KMS-11 (cell line): ENCODE data around the gene ZSCAN30.

Experiments
- H2AFZ ChIP-seq: fragments of 200-600 bp; sonication (generic); 2 replicates; pipeline ENCODE4 v1.6.1; 2016; ENCODE audit warnings: antibody characterized with exemption, mixed run types, low read depth
- H3K27ac ChIP-seq: fragments of 200-600 bp; sonication (generic); 2 replicates; pipeline ENCODE4 v1.6.1; 2016; ENCODE audit warnings: mild to moderate bottlenecking, mixed run types
- H3K27me3 ChIP-seq: fragments of 200-600 bp; sonication (generic); 2 replicates; pipeline ENCODE4 v1.6.1; 2017; ENCODE audit warnings: mild to moderate bottlenecking, low read depth, mixed run types, moderate library complexity; ENCODE audit not compliant: insufficient read depth
- H3K36me3 ChIP-seq: fragments of 200-600 bp; sonication (generic); 2 replicates; pipeline ENCODE4 v1.6.1; 2017; ENCODE audit warnings: mild to moderate bottlenecking, mixed run types; ENCODE audit not compliant: insufficient read depth
- H3K4me1 ChIP-seq: fragments of 200-600 bp; sonication (generic); 2 replicates; pipeline ENCODE4 v1.6.1; 2016; ENCODE audit warnings: mild to moderate bottlenecking, low read depth, mixed run types; ENCODE audit not compliant: poor library complexity, severe bottlenecking
- H3K4me2 ChIP-seq: fragments of 200-600 bp; sonication (generic); 2 replicates; pipeline ENCODE4 v1.7.0; 2016; ENCODE audit warnings: mild to moderate bottlenecking, mixed run types
- H3K4me3 ChIP-seq: fragments of 200-600 bp; sonication (generic); IDR thresholded peaks from 2 replicates; pipeline ENCODE4 v1.6.1; 2017; ENCODE audit warnings: low read depth, low read length, mixed read lengths; ENCODE audit not compliant: insufficient read depth
- H3K79me2 ChIP-seq: fragments of 200-600 bp; sonication (generic); 2 replicates; pipeline ENCODE4 v1.6.1; 2016; ENCODE audit warnings: low read depth, mixed run types; ENCODE audit not compliant: insufficient read depth
- H3K9ac ChIP-seq: fragments of 200-600 bp; sonication (generic); 2 replicates; pipeline ENCODE4 v1.6.1; 2016; ENCODE audit warnings: mild to moderate bottlenecking, mixed run types
- H4K20me1 ChIP-seq: fragments of 200-600 bp; sonication (generic); 2 replicates; pipeline ENCODE4 v1.6.1; 2016; ENCODE audit warnings: mild to moderate bottlenecking, mixed run types; ENCODE audit not compliant: insufficient read depth
- CTCF ChIP-seq: fragments of 200-600 bp; sonication (generic); conservative IDR thresholded peaks from 2 replicates; pipeline ENCODE4 v1.6.1; 2017; ENCODE audit warnings: low read depth, mild to moderate bottlenecking, antibody characterized with exemption, low read length, moderate library complexity, mixed read lengths

ZSCAN30 gene

GRCh38 chr18:35284841-35285240 lies 5.2 kb downstream of the ZSCAN30 start:
- Histone ChIP-seq H3K4me3 (no peak overlapping the region), H3K4me2 (no peak overlapping the region), H3K27ac (no peak overlapping the region), H3K4me1 (peaks cover 4% of the 10 kb centered on the region), H4K20me1 (no peaks in the 10 kb centered on the region), H2AFZ (no peak overlapping the region), H3K36me3 (no peaks in the 10 kb centered on the region), H3K27me3 (no peaks in the 10 kb centered on the region), H3K9ac (no peak overlapping the region), H3K79me2 (no peaks in the 10 kb centered on the region)
- TF ChIP-seq CTCF = no peak

GRCh38 chr18:35283923-35284794 lies 5.9 kb downstream of the ZSCAN30 start:
- Histone ChIP-seq H3K4me1 (peaks cover under 1% of the 10 kb centered on the region), H3K27me3 (no peaks in the 10 kb centered on the region), H3K36me3 (no peaks in the 10 kb centered on the region), H3K9ac (no peak overlapping the region), H3K4me3 (no peak overlapping the region), H3K79me2 (no peaks in the 10 kb centered on the region), H2AFZ (no peak overlapping the region), H4K20me1 (no peaks in the 10 kb centered on the region), H3K27ac (no peak overlapping the region), H3K4me2 (no peak overlapping the region)
- no peak for TF ChIP-seq CTCF

- Histone ChIP-seq H4K20me1 (peaks cover 2% of the 10 kb centered on the region; the same call in 1 of the 2 replicates), H3K4me1 (no peaks in the 10 kb centered on the region), H3K36me3 (no peaks in the 10 kb centered on the region), H3K79me2 (no peaks in the 10 kb centered on the region), H3K4me2 (no peak overlapping the region), H3K27ac (no peak overlapping the region), H2AFZ (no peak overlapping the region), H3K4me3 (no peak overlapping the region), H3K9ac (no peak overlapping the region), H3K27me3 (no peaks in the 10 kb centered on the region)
- no peak for TF ChIP-seq CTCF
These were observed 7.7 kb downstream of the ZSCAN30 start for GRCh38 chr18:35282353-35282752.

- TF ChIP-seq CTCF = no peak
- no peak overlapping the region for H3K9ac ChIP-seq
- H3K79me2 ChIP-seq = no peaks in the 10 kb centered on the region
- no peaks in the 10 kb centered on the region for H3K36me3 ChIP-seq
- H3K27me3 ChIP-seq = no peaks in the 10 kb centered on the region
- no peak overlapping the region for H3K4me3 ChIP-seq
- H2AFZ ChIP-seq = no peak overlapping the region
- no peak overlapping the region for H3K27ac ChIP-seq
- H3K4me1 ChIP-seq = no peaks in the 10 kb centered on the region
- H4K20me1 ChIP-seq = peaks cover 2% of the 10 kb centered on the region; the same call in 1 of the 2 replicates
- H3K4me2 ChIP-seq = no peak overlapping the region
These were observed 11.1 kb downstream of the ZSCAN30 start for GRCh38 chr18:35278969-35279368.
